Measurements from ENCODE around the gene MAP2K3.
"Not testable (repeated sequence)": the region's sequence is repeated elsewhere in the genome, so short reads cannot be mapped to it uniquely, and the experiment has no call there.

The MAP2K3 gene

DNA sequence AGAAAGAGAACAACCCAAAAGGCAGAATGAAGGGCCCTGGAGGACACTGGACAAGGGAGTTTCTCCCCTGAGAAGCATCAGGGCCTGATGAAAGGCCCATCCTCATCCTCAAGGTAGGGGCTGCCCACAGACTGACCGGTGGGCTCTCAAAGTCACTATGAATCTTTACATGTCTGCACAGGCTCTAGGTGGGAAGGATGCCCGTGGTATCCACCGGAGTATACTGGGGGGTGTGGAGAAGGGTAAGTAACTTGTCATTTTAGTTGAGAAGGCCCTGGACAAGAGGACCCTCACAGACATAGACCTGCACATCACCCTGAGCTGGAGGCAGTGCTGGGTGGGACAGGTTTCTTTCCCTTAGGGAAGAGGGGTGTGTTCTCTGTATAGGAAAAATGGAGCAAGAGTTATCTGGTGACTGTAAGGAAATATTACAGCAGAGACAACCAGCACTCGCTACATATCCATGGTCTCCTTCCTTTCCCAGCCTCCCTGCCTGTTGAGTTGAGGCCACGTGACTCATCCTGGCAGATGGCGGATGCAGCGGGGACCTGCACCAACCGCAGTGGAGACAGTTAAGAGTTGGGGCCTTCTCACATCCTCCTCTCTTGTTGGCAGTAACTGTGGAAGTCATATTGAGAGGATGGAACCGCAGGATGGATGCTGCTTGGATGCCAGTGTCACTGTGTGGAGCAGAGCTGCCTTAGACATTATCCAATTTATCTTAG, 46.1 kb downstream of the MAP2K3 start:
- Mint-ChIP-seq H3K27me3 (peaks cover 9% of the 10 kb centered on the region), H3K4me3 (no peak overlapping the region), H3K4me1 (no peaks in the 10 kb centered on the region), H3K9me3 (peaks cover 6% of the 10 kb centered on the region), H3K27ac (ENCODE audit: low read depth) (no peak overlapping the region), H3K36me3 (ENCODE audit: insufficient read depth) (no peaks in the 10 kb centered on the region)
- no peak for DNase-seq (ENCODE audit: low spot score in 2 of 2)
- no peak for ATAC-seq (replicated peaks; ENCODE audit: extremely low read depth, poor library complexity, severe bottlenecking)

DNA sequence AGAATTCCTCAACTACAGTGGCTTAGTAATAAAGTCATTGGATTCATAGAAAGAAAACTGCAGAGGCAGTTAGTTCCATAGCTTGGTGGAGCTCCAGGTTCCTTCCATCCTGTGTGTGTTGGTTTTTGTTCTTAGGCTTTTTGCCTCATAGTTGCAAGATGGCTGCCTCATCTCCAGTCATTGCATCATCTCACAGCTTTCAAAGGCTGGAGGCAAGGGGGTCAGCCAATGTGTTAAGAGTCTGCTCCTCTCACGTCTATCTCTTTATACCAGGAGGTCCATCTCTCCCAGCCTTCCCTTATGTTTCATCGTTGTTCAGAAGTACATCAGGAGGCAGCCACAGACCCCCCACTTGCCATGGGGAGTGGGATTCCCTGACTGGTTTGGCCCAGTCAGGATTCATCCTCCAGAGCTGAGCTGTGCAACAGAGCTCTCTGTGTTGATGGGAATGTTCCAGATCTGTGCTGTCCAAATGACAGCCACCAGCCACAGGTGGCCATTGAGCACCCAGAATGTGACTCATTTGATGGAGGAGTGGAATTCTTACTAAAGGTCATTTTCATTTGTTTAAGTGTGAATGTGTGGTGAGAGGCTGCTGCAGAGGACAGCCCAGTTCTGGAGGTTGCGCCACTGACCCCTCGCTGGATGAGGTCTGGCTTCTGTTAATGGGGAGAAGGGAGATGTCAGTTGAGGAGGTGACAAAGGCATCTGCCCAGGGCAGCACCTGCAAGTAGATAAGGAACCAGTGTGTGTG, 52.2 kb downstream of the MAP2K3 start:
- not testable (repeated sequence) for H3K9me3 Mint-ChIP-seq; ATAC-seq (replicated peaks; ENCODE audit: extremely low read depth, poor library complexity, severe bottlenecking); H3K27ac Mint-ChIP-seq (ENCODE audit: low read depth); H3K36me3 Mint-ChIP-seq (ENCODE audit: insufficient read depth); H3K4me3 Mint-ChIP-seq; DNase-seq (ENCODE audit: low spot score in 2 of 2); H3K27me3 Mint-ChIP-seq; H3K4me1 Mint-ChIP-seq

DNA sequence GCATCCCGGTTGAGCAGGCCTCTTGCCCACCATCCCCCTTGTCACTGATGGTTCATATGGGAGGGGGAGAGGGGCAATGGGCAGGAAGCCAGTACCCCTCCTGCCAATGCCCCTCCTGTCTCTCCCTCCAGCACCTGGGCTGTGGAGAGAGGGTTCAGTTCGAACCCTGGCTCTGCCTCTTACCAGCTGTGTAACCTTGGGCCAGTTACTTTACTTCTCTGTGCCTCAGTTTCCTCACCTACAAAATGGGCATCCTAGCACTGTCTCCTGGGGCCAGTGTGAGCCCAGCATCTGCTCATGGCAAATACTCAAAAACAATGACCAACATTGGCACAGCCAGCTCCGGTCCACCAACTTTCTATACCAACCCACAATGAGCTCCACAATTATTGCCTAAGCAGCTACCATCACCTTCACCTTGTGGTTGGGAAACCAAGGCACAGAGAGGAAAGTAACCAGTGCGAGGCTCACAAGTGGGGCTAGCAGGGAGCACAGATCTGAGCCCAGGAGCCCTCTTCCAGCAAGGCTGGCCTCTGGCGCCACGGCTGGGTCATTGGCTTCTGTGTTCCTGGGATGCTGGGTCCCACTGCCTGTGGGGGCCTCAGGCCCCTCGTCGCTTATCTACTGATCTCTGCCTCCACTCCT, 53.6 kb downstream of the MAP2K3 start:
- H3K4me1 Mint-ChIP-seq; H3K36me3 Mint-ChIP-seq (ENCODE audit: insufficient read depth); H3K4me3 Mint-ChIP-seq; H3K27me3 Mint-ChIP-seq; DNase-seq (ENCODE audit: low spot score in 2 of 2); H3K27ac Mint-ChIP-seq (ENCODE audit: low read depth); H3K9me3 Mint-ChIP-seq; ATAC-seq (replicated peaks; ENCODE audit: extremely low read depth, poor library complexity, severe bottlenecking): not testable (repeated sequence)

DNA sequence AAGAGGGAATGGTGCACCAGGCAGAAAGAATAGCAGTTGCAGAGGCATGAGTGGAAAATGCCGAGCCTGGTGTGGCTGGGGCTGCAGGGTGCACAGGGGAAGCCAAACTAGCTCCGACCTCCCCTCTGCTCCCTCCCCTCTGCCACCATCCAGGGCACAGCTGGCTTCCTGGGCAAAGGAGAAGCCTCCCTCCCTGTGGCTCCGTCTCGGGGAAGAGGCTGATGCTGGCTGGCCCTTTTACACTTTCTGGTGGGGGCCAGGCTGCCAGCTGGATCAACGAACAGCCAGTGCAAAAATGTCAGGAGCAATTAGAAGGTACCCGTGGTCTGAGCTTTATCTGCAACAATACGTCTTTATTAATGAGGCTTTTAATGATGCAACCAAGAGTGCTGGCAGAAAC, 54.5 kb downstream of the MAP2K3 start:
- Mint-ChIP-seq H3K27ac (ENCODE audit: low read depth) (no peak overlapping the region), H3K4me1 (no peaks in the 10 kb centered on the region), H3K4me3 (no peak overlapping the region), H3K9me3 (no peaks in the 10 kb centered on the region), H3K27me3 (no peaks in the 10 kb centered on the region), H3K36me3 (ENCODE audit: insufficient read depth) (no peaks in the 10 kb centered on the region)
- DNase-seq (ENCODE audit: low spot score in 2 of 2) = no peak
- ATAC-seq (replicated peaks; ENCODE audit: extremely low read depth, poor library complexity, severe bottlenecking) = no peak

GRCh38 chr17:21339571-21339970, 55.1 kb downstream of the MAP2K3 start:
- not testable (repeated sequence) for H3K27ac Mint-ChIP-seq (ENCODE audit: low read depth); DNase-seq (ENCODE audit: low spot score in 2 of 2); ATAC-seq (replicated peaks; ENCODE audit: extremely low read depth, poor library complexity, severe bottlenecking); H3K27me3 Mint-ChIP-seq; H3K4me3 Mint-ChIP-seq; H3K9me3 Mint-ChIP-seq; H3K4me1 Mint-ChIP-seq; H3K36me3 Mint-ChIP-seq (ENCODE audit: insufficient read depth)

GRCh38 chr17:21340407-21340806, 55.9 kb downstream of the MAP2K3 start:
- DNase-seq (ENCODE audit: low spot score in 2 of 2); H3K9me3 Mint-ChIP-seq; H3K4me3 Mint-ChIP-seq; ATAC-seq (replicated peaks; ENCODE audit: extremely low read depth, poor library complexity, severe bottlenecking); H3K27ac Mint-ChIP-seq (ENCODE audit: low read depth); H3K36me3 Mint-ChIP-seq (ENCODE audit: insufficient read depth); H3K4me1 Mint-ChIP-seq; H3K27me3 Mint-ChIP-seq: not testable (repeated sequence)

- H3K4me1 Mint-ChIP-seq; DNase-seq (ENCODE audit: low spot score in 2 of 2); H3K27ac Mint-ChIP-seq (ENCODE audit: low read depth); H3K27me3 Mint-ChIP-seq; ATAC-seq (replicated peaks; ENCODE audit: extremely low read depth, poor library complexity, severe bottlenecking); H3K36me3 Mint-ChIP-seq (ENCODE audit: insufficient read depth); H3K4me3 Mint-ChIP-seq; H3K9me3 Mint-ChIP-seq: not testable (repeated sequence)
These were observed 56.8 kb downstream of the MAP2K3 start for GRCh38 chr17:21341279-21341678.

- not testable (repeated sequence) for H3K27ac Mint-ChIP-seq (ENCODE audit: low read depth); DNase-seq (ENCODE audit: low spot score in 2 of 2); ATAC-seq (replicated peaks; ENCODE audit: extremely low read depth, poor library complexity, severe bottlenecking); H3K9me3 Mint-ChIP-seq; H3K4me3 Mint-ChIP-seq; H3K27me3 Mint-ChIP-seq; H3K36me3 Mint-ChIP-seq (ENCODE audit: insufficient read depth); H3K4me1 Mint-ChIP-seq
These were observed 57.5 kb downstream of the MAP2K3 start for GRCh38 chr17:21341925-21342540.

DNA sequence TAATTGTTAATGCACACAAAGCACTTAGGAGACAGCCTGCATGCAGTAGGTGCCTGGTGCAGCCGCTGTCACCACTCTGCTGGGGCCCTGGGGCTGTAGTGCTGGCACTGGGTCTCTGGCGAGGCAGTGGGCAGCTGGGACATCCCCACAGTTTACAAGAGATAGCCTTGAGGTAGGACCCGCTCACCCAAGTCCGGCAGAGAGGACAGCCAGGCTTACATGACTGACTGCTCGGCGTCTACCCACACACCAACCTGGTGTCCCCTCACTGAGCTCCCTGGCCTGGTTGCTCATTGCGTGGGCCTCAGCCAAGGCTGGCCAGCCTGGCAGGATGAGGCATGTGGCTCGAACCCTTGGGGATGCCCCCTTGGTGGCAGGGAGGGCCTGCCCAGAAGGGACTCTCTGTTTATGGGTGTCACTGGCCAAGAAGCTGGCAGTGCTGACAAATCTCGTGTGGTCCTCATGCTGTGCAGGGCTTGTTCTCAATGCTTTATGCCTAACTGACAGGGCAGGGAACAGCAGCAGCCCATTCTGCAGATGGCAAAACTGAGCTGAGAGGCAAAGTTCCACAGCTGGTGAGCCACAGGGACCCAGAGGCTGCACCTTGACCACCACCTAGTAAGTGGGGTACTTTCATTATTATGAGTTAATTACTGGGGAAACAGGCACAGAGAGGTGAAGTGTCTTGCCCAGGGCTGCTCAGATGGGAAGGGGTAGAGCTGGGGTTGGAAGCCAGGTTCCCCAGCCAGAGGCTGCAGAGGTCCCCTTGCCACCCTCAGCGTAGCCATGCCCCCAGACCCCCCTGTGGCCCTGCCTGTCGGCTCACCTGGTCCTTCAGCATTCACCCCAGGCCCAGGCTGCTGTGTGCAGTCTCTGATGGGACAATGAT, 58.8 kb downstream of the MAP2K3 start:
- H3K27ac Mint-ChIP-seq (ENCODE audit: low read depth); H3K36me3 Mint-ChIP-seq (ENCODE audit: insufficient read depth); ATAC-seq (replicated peaks; ENCODE audit: extremely low read depth, poor library complexity, severe bottlenecking); H3K4me1 Mint-ChIP-seq; H3K27me3 Mint-ChIP-seq; H3K4me3 Mint-ChIP-seq; H3K9me3 Mint-ChIP-seq; DNase-seq (ENCODE audit: low spot score in 2 of 2): not testable (repeated sequence)

DNA sequence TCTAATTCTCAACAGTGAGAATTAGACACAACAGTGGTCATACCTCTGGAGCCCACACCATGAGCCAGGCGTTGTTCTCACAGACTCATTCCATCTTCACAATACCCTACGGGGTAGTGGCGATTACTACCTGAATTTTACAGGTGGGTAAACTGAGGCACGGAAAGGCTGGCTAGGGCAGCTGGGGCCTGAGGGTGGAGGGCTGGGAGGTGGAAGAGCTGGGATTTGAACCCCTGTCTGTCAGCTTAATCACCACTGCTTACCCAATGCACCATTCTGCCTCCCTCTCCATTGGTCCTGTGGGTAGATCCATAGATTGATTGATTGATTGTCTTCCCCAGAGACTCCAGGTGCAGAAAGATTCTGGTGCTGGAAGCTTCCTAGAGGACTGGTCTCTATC, 60.3 kb downstream of the MAP2K3 start:
- H3K27me3 Mint-ChIP-seq; DNase-seq (ENCODE audit: low spot score in 2 of 2); H3K36me3 Mint-ChIP-seq (ENCODE audit: insufficient read depth); H3K4me1 Mint-ChIP-seq; H3K27ac Mint-ChIP-seq (ENCODE audit: low read depth); H3K4me3 Mint-ChIP-seq; H3K9me3 Mint-ChIP-seq; ATAC-seq (replicated peaks; ENCODE audit: extremely low read depth, poor library complexity, severe bottlenecking): not testable (repeated sequence)

- H3K27ac Mint-ChIP-seq (ENCODE audit: low read depth) = no peak overlapping the region
- peaks cover 9% of the 10 kb centered on the region for H3K4me1 Mint-ChIP-seq
- H3K4me3 Mint-ChIP-seq = no peak overlapping the region
- H3K27me3 Mint-ChIP-seq = no peaks in the 10 kb centered on the region
- DNase-seq (ENCODE audit: low spot score in 2 of 2) (no peak), ATAC-seq (replicated peaks; ENCODE audit: extremely low read depth, poor library complexity, severe bottlenecking) (no peak)
- no peaks in the 10 kb centered on the region for H3K9me3 Mint-ChIP-seq
- H3K36me3 Mint-ChIP-seq (ENCODE audit: insufficient read depth) = no peaks in the 10 kb centered on the region
These were observed 60.7 kb downstream of the MAP2K3 start for GRCh38 chr17:21345236-21345635.

- not testable (repeated sequence) for H3K27ac Mint-ChIP-seq (ENCODE audit: low read depth); H3K4me1 Mint-ChIP-seq; DNase-seq (ENCODE audit: low spot score in 2 of 2); H3K36me3 Mint-ChIP-seq (ENCODE audit: insufficient read depth); H3K9me3 Mint-ChIP-seq; ATAC-seq (replicated peaks; ENCODE audit: extremely low read depth, poor library complexity, severe bottlenecking); H3K27me3 Mint-ChIP-seq; H3K4me3 Mint-ChIP-seq
These were observed 61.6 kb downstream of the MAP2K3 start for GRCh38 chr17:21346107-21346506.

All from central memory CD8-positive, alpha-beta T cell (primary cell).